Hepatocyte (in vitro differentiated cells): ENCODE results near the gene BBS9.

ENCODE experiments used
- EZH2 ChIP-seq: fragments of 200-600 bp; sonication (generic); IDR thresholded peaks from 2 replicates; pipeline ENCODE4 v1.6.1; 2016; ENCODE audit warnings: antibody characterized with exemption, mild to moderate bottlenecking, borderline replicate concordance
- TF ChIP-seq, protein P1 (sequence below): fragments of 200-600 bp; sonication (generic); IDR thresholded peaks from 2 replicates; pipeline ENCODE4 v1.5.1; 2016; ENCODE audit warnings: antibody characterized with exemption, mild to moderate bottlenecking; ENCODE audit not compliant: poor library complexity

DNA sequence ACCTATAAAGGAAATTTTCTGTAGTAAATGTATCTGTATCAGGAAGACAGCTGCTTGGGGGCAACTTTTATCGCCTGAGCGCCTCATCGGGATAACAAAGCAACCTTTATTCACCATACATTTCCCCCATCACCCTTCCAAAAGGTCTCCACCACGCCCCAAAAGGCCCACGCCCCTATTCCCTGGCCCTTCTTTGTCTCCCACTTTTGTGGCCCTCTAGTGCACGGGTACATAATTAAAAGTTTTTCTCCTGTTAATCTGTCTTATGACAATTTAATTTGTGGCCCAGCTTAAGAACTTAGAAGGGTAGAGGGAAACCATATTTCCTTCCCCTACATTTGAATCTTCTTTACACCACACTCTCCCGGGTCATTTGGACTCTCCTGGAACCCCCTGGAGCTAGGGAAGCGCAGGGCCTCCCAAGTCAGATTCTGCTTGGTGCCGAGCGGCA, 20.8 kb upstream of the BBS9 start:
- TF ChIP-seq, protein P1, sequence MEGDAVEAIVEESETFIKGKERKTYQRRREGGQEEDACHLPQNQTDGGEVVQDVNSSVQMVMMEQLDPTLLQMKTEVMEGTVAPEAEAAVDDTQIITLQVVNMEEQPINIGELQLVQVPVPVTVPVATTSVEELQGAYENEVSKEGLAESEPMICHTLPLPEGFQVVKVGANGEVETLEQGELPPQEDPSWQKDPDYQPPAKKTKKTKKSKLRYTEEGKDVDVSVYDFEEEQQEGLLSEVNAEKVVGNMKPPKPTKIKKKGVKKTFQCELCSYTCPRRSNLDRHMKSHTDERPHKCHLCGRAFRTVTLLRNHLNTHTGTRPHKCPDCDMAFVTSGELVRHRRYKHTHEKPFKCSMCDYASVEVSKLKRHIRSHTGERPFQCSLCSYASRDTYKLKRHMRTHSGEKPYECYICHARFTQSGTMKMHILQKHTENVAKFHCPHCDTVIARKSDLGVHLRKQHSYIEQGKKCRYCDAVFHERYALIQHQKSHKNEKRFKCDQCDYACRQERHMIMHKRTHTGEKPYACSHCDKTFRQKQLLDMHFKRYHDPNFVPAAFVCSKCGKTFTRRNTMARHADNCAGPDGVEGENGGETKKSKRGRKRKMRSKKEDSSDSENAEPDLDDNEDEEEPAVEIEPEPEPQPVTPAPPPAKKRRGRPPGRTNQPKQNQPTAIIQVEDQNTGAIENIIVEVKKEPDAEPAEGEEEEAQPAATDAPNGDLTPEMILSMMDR, result no peak
- TF ChIP-seq EZH2, result no peak
